Measurements from ENCODE around the gene CASZ1.

CASZ1 gene

GRCh38 chr1:10667861-10668761 is 128.3 kb downstream of the CASZ1 start:
- DNase-seq = no peak

DNA sequence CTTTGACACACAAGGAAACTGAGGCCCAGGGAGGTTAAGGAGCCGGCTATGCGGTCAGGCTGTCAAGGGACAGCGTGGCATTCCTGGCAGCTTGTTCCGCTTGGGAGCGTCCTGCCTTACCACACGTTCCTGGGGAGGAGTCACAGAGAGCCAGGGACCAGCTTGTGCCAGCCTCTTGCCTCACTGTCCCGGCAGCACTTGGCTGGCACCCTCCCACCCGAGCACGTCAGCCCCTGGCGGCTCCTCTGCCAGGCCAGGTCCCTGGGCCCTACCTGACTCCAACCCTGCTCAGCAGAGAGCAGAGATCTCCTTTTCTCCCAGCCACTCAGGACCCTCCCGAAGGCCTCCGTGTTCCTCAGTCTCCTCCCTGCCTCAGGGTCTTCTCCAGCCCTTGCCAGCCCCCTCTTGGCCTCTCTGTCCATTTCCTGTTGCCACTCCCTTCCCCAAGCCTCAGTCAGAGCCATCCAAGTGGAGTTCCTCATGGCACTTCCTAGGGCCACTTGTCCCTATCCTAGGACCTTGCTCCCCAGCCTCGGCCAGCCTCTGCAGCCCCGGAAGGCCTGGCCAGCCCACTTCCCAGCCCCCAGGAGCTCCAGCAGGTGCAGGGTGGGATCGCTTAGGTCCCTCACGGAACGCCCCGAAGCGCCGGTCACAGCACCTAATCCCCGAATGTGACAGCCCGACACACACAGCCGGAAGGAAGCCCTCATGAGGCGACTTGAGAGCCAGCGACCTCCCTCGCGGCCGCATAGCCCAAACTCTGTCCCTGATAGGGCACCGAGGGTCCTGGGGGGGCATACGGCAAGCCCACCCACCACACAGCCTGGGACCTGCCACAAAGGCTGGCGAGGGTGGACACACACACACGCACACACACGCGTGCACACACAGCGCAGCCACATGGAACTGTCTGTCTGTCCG is 130.3 kb downstream of the CASZ1 start:
- no peak for DNase-seq

DNA sequence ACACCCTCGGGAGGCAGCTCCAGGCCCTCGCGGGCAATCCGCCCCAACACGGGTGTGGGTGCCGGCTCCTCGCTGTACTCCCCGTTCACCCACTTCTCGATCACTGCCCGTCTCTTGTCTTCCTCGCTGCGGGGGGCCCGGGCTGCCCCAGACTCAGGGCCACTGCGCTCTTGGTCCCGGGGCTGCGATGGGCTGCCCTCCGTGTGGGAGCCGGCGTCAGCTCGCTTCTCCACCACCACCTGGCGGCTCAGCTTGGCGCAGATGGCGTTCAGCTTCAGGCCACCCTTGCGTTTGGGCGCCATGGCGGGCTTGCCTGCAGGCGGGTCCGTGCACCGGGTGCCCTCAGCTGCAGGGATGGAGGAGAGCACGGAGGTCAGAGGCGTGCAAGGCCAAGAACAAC is 131.2 kb downstream of the CASZ1 start:
- DNase-seq = no peak

DNA sequence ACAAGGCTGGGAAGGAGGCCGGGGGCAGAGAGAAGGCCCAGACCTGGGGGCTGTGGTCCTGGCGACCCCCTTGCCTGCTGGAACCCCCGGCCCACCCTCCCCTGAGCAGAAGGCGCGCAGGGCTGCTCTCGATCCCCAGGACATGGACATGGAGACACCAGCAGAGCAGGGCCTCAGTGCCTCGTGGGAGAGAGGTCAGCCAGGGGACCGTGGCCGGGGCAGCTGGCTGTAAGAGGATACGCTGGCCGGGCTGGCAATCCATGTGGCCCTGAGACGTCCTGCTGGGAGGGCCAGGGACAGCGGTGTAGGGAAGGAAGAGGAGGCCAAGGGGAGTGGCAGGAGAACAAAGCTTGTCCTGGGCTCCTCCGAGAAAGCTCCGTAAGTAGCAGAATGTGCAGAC is 132.2 kb downstream of the CASZ1 start:
- no peak for DNase-seq

DNA sequence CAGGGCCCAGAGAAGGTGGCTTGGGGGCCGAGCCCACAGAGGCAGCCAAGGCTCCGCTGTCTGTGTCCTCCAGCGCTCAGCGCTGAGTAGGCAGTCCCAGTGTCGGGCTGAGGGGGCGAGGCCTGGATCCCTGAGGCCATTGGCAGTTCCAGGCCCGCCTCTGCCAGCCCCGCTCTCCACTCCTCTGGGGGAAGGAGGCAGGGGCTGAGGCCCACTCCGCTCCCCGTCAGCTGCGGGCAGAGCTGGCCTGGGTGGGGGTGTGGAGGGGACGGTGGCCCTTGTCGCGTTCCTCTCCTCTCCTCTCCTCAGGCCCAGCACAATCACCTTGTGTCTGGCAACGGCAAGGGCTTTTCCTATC is 132.8 kb downstream of the CASZ1 start:
- no peak for DNase-seq

GRCh38 chr1:10662824-10663677 is 133.4 kb downstream of the CASZ1 start:
- DNase-seq = no peak

DNA sequence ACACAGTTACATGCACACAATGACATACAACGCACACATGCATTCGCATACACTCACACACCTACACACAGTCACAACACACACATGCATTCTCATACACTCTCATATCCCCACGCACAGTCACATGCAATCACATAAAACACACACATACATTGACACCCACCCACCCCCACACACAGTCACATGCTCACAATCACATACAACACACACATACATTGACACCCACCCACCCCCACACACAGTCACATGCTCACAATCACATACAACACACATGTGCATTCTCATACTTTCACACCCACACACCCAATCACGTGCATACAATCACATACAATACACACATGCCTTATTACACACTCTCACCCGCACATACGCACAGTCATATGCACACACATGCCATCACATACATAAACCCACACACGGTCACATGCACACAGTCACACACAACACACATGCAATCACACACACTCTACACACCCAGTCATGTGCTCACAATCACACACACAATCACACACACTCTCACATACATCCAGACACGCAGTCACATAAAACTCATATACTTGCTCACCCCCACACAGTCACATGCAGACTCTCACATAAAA is 134.3 kb downstream of the CASZ1 start:
- DNase-seq = no peak

DNA sequence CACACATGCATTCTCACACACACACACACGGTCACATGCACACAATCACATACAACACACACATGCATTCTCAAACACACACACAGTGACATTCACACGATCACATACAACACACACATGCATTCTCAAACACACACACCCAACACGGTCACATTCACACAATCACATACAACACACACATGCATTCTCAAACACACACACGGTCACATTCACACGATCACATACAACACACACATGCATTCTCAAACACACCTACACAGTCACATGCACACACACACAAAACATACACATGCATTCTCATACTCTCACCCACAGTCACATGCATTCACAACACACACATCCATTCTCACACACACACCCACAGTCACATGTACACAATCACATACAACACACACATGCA is 135.0 kb downstream of the CASZ1 start:
- DNase-seq = no peak

- DNase-seq = no peak
Measured at GRCh38 chr1:10659646-10660540, 136.6 kb downstream of the CASZ1 start.

DNA sequence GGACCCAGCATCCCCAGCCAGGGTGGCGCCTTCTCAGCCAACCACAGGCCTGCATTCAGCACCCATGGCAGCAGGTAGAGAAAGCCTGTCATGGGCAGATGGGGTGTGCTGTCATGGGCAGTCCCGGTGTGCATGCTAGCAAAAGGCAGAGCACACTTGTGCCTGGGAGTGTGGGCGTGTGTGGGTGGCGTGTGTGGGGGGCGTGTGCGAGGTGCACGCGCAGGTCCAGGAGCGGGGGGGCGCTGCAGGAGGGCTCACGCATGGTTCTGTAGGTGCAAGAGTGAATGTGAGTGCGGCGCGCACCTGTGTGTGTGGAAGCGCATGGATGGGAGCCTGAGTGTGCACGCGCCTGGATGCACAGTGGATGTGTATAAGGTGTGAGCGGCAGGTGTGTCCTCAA is 137.2 kb downstream of the CASZ1 start:
- DNase-seq = no peak

DNA sequence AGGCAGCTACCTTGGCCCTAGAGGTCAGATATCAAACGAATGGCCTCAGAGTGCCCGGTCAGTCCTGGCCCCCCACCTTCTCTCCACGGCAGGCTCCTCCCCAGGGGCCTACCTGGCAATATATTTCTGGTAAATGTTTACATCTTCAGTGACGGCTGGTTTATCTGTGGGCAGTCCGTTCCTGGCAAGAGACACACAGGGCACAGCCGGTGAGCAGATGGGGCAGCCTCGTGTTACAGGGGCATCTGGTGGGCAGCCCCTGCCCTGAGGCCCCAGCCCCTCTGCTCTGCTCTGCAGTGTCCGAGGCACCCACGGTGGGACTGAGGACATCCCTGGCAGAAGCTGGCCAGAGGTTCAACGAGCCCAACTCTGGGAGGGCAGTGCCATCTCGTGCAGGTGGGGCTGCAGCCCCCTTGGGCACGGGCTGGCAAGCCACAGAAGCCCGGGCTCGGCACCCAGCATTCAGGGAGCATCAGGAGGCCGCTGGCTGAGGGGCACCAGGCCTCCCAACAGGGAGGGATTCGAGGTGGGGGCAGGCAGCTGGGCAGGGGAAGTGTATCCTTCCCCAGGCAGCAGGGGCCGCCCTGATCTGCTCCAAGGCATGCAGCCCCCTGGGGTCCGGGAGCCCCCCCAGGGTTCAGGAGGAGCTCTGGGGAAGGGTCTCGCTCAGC is 137.9 kb downstream of the CASZ1 start:
- DNase-seq = no peak

DNA sequence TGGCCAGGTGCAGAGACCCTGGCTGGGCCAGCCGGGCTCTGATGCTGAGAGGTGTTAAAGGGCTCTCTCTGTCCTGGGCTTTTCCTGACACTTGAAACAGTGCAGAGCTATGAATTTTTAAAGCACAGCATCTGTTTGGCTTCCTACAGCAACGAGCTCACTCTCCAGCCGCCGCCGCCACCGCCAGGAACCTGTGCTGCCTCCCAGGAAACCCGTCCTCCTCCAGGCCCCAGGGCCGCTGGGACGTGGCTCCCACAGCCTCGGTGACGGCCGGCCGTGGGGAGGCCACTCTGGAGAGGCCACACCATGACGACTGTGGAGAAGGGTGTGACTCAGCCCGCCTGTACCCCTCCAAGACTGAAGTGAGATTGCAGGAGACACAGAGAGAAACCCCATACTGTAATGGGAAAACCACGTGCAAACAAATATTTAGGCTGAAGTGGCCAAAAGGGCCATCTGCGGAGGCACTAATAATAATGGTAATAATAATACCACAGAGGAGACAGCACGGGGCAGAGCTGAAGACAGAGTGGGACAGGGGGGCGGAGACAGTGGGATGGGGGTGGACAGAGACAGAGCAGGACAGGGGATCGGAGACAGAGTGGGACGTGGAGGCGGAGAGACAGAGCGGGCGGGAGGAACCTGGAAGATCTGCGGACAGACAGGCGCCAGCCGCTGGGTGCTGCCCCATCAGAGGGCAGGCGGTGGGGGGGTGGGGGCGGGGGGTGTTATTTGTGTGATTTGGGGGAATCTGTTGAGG is 139.2 kb downstream of the CASZ1 start:
- DNase-seq = no peak

DNA sequence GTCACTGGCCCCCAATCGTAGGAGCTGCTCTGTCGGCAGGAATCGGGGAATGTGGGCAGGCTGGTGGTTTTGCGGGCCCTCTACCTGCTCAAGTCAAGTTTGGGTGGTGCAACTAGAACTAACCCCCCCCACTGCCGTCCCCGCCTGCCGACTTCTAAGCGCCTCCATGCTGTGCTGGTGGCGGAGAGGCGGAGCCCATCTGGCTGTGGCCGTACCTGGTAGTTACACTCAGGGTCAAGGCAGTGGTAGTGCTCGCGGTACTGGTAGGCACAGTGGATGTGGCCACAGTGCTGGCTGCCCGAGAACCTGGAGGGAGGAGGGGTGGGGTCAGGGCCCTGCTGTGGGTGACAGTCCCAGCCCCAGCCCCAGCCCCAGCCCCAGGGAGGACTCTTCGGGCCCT is 140.0 kb downstream of the CASZ1 start:
- DNase-seq = no peak

DNA sequence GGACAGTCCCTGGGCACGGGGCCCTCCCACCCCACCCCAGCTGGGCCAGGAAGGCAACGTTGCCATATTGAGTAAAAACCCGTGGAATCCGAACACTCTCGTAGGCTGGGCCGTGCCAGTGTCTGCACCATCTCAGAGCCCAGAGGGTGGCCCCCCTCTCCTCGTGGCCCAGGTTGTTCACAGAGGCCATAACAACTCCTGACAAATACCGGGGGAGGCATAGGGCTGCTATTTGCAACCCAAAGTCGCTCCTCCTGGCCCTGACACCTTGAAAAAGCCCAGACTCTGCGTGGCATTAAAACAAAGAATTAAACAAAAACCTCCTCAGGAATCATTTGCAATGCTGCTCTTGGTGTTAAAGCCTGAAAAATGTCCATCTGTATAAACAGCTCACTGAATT is 141.4 kb downstream of the CASZ1 start:
- no peak for DNase-seq

- DNase-seq = no peak
Measured at GRCh38 chr1:10653370-10654125, 142.9 kb downstream of the CASZ1 start.

DNA sequence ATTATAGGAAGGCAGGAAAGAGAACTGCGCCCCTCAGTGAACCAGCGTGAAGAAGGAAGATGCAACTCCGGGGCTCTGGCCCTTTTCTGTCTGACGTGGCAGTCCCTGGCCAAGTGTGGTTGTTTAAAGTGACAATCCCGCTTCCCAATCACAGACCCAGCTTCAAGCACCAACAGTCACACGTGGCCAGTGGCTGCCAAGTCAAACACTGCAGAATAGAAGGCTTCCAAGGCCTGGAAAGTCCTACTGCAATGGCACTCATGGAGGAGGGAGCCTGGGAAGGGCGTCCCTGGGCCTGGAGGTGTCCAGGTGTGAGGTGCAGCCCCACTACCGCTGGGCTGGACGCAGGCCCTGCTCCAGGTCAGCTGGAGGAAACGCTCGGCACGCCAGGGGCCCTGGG is 143.8 kb downstream of the CASZ1 start:
- DNase-seq = no peak

GRCh38 chr1:10651793-10652192 is 144.7 kb downstream of the CASZ1 start:
- DNase-seq = no peak

GRCh38 chr1:10651389-10651766 is 145.1 kb downstream of the CASZ1 start:
- no peak for DNase-seq
